Measurements from ENCODE around the gene SDK1.
"Not testable (repeated sequence)": the region's sequence is repeated elsewhere in the genome, so short reads cannot be mapped to it uniquely, and the experiment has no call there.

SDK1 gene

DNA sequence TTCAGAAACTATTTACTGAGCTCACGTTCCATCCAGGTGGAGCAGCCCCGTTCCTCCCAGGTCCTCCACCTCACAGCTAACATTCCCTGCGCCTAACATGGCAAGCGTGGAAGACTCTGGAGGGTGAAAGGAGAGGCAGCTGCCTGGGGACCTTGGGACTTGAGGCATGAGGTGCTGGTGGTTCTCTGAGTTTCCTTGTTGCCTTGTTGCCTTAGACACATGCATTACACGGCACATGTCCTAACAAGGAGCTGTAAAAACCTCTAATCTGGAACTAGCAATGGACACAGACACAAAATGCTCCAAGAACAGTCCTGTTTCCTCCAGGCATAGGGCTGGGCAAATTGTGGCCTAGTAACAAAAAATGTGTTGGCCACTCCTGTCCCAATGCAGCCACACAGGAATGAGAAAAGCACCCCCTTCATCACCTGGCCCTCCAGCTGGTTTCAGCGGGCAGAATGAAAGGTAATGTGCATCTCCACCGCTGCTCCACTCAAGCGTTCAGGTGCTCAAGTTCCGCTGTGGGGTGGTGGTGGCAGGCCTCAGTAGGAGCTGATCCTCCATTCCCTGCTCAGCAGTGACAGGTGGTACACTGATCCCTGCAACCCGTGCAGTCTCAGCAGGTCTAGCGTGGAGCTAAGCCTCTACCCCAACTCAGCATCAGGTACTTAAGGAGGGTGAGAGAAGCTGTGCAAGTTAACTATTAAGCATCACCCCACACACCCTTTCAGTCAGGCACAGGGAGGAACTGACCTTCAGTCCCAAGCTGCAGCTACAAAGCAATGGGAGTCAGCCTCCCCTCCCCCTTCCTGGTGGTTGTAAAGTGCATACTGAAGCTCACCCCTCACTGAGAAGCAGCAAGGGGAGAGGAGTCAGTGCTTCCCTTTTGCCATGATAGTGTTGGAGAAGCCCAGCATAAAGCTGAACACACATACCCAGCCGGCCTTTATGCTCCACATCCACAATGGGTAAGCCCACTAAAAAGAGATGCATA is 382.8 kb downstream of the SDK1 start:
- no peak for DNase-seq

DNA sequence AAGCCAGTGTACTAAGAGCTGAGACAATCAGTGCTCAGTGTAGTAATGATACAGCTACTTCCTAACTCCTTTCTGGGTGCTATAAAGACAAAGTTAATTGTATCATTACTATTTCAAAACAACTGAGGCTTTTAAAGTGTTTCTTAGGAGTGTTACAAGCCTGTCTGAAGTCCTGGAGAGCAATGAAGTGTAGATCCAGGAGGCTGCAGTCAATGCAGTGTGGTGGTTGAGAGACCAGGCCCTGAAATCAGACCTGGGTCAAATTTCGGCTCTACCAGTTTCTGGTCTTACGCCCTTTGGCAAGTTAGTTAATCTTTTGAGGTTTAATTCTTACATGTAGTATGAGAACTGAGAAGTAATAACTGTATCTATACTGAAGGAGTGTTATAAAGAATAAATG is 387.0 kb downstream of the SDK1 start:
- no peak for DNase-seq

DNA sequence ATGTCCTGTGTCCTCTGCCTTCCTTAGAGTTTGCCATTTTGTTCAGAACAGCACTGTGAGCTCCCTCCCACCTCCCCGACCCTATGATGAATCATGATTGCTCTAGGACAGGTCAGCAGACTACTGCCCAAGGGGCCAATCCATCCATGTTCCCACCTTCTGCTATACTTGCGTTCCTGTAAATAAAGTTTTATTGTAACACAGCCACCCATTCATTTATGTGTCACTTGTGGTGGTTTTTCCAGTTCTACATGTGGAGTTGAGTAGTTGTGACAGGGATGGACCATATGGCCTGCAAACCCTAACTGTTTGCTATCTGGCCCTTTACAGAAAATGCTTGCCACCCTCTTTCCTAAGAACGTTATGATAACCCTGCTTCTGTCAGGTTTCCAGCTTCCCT is 387.8 kb downstream of the SDK1 start:
- DNase-seq, result no peak

DNA sequence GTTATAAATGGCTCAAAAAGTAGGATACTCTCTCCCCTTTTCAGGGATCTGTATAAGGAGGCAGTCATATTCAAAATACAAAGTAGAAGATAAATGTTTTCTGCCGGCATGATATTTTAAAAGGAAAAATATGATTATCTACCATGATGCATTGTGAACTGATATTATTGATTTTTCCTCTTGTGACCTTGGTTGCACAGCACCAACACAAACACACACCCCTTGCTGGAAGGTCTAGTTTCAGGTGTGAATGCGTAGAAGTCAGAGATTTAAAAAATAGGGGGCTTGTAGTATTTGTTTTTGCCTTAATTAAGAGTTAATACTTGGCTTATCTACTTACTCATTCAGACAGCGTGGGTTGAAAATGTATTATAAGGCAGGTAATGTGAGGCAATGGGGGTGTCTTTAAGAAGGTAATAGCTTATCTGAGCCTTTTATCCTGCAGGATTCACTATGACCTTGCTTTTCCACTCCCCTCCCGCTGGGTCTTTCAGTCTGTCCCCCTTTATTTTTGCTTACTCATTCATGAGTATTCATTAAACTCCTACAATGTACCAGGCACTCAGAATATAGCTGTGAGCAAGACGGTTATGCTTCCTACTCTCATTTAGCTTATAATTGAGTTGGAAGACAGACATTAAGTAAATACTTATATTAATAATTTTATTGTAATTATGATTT is 390.6 kb downstream of the SDK1 start:
- DNase-seq, result no peak

DNA sequence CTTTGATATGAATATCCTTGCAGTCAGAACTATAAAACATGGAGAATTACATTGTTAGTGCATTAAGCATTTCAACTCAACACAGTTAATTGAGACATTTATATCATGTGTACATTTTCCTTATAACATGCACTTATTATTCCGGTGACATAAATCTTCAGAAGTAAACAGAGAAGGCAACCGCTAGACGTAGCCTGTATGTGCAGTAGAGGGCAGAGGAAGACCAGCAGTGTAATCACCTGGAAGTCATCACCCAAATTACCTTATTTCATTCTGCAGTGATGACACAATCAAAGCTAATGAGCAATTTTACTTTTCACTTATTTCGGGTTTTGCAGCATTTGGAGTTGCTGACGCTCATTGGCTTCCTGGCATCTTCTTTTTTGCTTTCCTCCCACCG is 394.6 kb downstream of the SDK1 start:
- DNase-seq, result no peak

DNA sequence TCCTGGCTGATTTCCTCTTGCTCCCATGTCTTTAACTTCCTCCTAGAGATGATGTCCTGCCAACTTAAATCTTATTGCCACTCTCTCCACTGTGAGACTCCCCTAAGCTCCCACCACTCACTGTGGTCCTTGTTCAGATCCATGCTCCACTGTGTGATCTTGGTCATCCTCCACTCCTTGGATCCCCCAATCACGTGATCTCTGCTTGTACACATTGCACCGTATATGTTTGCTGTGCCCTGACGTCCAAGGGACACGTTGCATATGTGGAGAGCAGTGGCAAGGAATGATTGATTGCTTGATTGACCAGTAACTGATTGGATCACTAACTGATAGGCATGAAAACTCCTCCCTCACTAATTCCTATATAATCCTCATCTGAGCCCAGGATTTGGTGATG is 395.1 kb downstream of the SDK1 start:
- no peak for DNase-seq

DNA sequence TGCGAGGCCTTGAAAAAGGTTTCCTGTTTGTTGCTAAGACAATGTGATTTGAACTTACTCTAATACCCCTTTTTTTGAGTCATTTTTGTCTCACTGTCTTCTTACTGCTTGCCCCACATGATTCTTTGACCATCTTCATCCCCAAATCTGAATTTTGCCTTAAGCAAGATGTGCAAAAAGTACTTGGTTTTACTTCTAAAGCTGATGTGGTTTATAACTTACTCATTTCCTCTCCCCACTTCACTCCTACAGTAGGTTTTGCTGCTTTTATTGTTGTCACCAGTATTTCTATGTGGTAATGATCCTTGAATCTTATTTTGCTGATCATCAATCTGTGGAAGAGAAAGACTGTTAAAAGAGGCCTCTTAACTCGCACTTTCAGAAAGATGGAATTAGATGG is 396.4 kb downstream of the SDK1 start:
- DNase-seq, result no peak

DNA sequence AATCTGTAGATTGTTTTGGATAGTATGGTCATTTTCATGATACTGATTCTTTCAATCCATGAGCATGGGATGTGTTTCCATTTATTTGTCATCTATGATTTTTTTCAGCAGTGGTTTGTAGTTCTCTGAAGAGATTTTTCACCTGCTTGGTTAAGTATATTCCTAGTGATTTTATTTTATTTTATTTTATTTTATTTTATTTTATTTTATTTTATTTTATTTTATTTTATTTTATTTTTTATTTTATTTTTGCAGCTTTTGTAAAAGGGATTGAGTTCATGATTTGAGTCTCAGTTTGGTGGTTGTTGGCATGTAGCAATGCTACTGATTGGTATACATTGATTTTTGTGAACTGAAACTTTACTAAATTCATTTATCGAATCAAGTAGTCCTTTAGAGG is 404.2 kb downstream of the SDK1 start:
- no peak for DNase-seq

DNA sequence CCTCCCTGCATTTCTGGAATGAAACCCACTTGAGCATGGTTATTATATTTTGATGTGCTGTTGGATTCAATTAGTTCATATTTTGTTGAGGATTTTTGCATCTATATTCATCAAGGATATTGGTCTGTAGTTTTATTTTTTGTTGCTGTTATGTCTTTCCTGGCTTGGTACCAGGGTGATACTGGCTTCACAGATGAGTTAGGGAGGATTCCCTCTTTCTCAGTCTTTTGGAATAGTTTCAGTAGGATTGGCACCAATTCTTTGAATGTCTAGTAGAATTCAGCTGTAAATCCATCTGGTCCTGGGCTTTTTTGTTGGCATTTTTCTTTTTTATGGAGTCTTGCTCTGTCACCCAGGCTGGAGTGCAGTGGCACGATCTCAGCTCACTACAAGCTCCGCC is 405.0 kb downstream of the SDK1 start:
- not testable (repeated sequence) for DNase-seq

DNA sequence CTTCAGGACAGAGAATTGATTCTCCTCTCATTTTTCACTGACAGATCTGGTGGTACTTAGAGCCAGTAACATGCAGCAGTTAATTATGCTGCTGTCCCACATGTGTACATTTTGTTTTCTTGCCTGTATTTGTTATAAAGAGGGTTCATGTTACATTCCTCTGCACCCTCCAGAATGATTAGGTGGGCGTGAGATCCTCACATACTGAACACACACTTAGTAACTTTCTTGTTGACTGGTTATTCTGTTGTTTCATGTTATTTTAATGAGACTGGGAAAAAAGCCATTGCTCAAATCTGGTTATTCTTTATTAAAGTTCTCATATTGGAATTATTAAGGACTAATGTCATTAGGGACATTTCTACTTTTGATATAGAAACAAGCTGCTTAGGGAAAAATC is 409.1 kb downstream of the SDK1 start:
- no peak for DNase-seq

DNA sequence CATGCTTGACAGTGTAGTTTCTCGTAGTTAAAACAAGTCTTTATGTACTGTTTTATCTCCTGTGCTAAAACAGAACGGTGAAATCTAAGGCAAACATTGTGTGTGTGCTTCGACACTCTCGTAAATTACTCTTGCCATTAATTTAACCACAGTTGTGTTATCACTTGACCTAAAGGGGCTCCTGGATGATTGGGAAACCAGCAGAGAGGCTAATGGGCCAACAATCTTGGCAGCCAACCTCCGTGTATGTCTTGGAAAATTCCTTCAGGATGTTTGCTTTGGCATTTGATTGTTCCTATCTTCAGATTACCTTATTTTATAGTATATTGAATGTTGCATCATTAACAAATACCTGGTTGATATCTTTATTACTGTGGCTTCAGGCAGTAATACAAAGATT is 409.5 kb downstream of the SDK1 start:
- DNase-seq, result no peak

DNA sequence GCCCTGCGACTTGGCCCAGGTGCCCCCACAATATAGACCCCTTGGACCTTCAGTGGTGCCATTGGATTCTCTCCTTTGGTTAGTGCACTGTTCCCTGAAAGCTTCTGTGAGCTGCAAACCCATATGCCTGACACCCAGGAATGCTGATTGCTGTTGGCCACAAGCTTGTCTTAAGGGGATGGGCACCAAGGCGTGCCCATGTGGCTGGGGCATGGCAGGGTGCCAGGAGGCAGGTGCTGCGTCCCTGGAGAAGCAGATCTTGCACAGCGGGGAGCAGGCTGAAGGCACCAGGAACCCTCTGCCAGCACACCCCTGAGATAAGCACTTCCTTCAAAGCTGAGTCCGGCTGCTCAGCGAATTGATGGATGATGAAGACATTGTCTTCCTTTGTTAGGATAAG is 411.8 kb downstream of the SDK1 start:
- DNase-seq, result no peak

DNA sequence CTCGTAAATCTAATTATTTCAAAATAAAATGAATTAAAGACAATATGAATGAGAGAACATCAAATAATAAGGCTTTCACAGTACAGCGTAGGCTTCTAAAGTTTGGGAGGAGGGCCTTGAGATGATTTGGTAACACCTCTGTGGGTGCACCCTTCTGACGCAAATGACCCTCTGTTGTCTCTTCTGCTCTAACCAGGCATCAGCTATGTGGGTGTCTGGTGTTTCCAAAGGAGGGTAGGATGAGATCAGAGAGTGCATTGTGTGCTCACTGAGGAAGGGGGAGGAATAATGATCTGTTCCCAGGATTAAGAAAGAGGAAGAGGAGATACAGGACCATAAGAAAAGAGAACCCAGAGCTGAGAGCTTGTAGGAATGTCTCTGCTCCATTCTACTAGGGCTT is 420.4 kb downstream of the SDK1 start:
- no peak for DNase-seq

DNA sequence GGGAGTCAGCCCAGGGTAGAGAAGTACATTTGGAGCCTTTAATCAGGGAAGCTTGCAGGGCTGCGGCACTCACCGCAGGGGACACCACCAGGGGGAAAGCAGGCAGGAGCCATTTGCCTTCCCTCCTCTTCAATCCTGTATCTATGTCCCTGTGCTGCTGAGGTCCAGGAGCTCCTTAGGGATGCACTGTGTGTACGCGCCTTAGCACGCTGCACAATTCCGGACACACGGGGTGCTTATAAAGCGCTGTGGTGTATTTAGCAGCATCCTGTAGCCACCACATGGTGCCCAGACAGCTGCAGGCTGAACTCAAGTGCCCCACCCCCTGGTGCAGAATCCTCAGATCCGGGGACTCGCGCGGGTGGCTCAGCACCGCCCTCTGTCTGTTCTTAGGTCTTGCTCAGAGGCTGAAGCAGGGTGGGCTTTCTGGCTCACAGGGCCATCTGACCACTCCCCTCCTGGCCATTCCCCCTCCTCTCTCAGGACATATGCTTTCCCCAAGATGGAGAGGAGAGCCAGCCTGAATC is 421.4 kb downstream of the SDK1 start:
- DNase-seq, result peak; percentile 17

DNA sequence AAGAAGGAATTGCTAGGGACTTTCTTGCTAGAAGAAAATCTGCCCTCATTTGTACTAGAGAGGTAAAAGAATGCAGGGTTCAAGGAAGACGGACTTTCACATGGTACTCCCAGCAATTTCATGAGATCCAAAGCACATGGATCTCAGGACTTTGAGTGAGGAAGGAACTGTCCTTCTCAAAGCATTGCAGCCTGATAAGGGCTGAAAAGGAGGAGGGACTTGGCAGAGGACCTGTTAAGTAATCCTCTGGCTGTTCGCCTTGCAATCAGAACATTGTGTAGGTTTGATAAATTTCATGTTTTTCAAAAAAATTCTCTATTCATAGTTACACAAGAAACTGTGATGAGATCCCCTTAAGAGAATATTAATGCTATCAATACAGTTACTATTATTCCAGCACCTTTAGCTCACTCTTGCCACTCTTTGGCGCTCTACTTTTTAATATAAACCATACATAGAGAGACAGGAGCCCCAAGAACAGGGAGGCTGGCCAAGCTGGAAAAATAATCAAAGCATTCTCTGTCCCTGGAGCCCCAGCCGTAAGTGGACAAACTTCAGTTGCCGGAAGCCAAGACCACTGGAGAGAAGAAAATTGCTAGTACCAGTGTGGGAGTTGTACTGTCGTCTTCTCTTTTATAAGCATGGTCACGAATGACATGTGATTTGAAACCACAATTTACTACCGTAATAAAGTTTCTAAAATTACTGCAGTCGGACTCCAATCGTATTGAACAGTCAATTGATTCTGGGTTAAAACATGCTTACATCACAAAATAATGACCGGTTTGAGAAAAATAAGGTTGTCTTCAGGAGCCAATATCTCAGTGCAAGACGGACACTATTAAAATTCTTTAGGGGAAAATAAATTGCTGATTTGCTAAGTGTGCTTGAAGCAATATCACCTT is 424.4 kb downstream of the SDK1 start:
- DNase-seq, result no peak

DNA sequence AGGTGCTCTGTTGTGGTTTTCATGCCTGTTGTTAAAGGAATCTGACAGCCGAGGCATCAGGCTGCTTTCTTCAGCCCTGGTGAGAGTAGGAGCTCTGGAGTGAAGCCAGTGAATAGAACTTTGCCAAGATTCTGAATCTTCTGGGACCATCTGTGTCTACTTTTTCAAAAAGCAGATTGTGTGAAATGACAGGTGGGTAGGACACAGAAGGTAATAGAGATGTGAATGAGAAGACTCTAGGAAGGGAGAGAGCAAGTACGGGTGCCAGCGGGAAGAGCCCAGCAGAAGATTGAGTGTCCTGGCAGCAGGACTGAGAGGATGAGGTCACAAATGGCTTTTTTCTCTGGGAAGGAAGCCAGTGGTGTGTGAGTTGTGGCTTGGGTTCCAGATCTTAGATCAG is 429.2 kb downstream of the SDK1 start:
- DNase-seq, result no peak

DNA sequence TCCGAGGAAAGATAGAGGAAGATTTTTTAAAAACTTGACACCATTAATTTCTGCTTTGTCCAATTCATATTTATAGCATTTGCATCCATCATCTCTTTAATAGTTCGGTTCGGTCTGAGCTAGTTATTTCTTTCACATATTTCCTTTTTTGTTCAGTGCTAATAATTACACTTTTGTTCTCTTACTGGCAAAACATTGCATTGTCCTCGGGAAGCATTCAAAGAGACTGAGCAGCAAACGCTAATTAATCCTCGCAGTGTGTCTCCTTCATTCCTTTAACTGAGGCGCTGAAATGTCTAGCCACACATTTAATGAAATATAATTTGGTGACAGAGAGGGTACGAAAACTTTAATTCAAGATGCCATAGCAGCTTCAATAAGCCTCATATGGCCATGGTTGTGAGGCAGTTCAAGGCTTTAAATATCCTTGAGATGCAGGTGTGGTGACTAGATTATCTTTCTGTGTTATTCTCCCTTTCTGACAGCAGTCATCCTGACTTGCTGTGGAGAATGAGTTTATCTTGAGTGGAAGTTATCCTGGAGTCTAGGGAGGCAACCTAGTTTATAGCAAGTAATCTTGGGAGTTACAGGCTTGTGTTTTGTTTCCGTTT is 431.4 kb downstream of the SDK1 start:
- DNase-seq, result no peak

DNA sequence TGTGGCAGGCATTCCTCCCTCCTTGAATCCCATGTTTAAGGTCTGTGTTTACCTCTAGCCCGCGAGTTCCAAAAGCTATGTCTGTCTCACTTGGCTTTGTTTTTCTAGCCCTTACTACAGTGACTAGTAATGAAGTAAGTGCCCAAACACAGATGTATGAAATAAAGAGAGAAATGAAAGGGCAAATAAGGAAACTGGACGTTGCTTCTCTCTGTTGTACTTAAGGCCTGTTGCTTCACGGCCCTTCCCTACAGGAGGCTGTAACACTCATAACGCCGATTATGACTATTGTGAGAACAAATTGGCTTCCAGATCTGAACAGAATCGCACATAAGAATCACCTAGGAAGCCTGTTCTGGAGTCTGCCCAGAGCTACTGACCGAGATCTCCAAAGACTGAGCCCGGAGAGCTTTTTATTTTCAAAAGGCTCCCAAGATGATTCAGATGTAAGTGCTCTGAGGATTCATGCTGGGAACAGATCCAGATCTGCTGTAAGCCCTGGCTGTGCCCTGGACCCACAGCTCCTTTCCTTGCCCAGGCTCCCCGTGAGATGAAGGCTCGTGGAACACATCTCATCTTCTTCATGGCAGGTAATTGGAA is 432.6 kb downstream of the SDK1 start:
- no peak for DNase-seq

DNA sequence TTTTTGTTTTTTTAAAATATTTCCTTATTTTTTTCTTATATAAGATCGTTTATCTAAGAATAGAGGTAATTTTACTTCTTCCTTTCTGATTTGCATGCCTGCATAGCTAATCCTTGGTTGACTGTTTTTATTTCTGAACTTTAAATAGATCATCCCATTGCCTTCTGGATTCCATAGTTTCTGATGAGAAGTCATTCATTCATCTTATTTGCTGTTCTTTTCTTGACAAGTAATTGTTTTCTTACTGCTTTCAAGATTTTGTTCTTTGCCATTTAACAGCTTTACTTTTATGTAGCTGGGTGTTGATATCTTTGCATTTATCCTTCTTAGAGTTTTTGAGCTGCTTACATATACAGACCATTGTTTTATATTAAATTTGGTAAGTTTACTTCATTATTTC is 437.9 kb downstream of the SDK1 start:
- DNase-seq, result no peak

DNA sequence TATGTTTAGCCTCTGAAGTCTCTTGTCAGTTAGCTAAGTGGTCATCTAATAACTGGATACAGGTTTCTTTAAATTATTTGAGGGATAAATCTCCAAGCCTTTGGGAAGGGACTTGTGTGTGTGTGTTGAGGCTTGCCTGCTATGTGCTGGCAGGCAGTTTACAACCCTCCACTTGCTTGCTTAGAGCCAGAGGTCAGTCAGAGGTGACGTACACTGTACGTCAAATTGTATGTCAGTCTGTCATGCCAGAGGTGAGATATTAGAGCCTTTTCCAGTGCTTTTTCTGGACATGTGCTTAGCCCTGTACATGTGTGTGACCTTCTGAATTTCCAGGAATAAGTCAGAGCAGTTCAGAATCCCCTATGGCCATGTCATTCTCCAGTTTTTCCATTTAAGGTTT is 438.9 kb downstream of the SDK1 start:
- DNase-seq, result no peak

DNA sequence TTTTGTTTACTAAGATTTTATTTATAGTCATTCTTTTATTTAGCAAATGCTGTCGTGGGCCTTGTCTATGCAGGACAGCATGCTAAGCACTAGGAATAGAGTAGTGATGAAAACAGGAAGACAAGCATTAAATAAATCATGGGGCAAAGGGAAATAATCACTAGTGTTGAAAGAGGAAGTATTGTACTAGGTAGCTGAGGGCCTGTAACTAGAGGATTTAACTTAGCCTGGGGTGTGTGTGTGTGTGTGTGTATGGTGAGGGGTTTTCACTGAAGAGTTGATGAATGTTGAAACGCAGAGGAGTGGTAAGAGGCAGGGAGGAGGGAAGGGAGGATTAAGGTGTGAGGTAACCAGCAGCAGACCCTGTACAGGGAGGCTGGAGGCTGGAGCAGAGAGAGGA is 446.4 kb downstream of the SDK1 start:
- DNase-seq, result no peak

DNA sequence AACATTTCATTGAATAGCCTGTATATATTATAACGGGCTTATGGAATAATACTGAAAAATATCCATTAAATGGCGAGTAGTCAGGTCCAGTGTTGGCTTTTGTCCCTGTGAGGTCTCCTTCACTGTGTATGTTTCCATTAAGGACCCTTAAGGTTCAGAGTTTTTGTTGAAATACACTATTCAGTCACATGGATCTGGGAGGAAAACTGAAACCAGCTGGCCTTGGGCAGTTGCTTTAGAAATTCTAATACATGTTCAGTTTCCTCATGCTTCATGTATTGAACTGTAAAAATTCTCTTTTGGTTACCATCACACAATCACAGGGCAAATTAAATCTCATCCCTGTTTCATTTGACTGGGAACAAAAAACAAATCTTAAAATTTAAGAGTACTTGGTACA is 447.3 kb downstream of the SDK1 start:
- DNase-seq, result no peak
